GM18520 (cell line): ENCODE data around the gene CCHCR1.
"Not testable (repeated sequence)": the region's sequence is repeated elsewhere in the genome, so short reads cannot be mapped to it uniquely, and the experiment has no call there.

Source experiments
- ATAC-seq: cut with Tn5 transposase; IDR thresholded peaks from one replicate; pipeline ENCODE4 v1.9.1; 2021; ENCODE audit not compliant: unreplicated experiment

The CCHCR1 gene

GRCh38 chr6:31185695-31186051 is 28.1 kb upstream of the CCHCR1 start:
- not testable (repeated sequence) for ATAC-seq

- ATAC-seq = not testable (repeated sequence)
Observed at GRCh38 chr6:31183859-31184258, 26.3 kb upstream of the CCHCR1 start.

- ATAC-seq = not testable (repeated sequence)
Observed at GRCh38 chr6:31183287-31183686, 25.7 kb upstream of the CCHCR1 start.

- no peak for ATAC-seq
Observed at GRCh38 chr6:31180500-31180899, 22.9 kb upstream of the CCHCR1 start.

GRCh38 chr6:31179896-31180295 is 22.3 kb upstream of the CCHCR1 start:
- ATAC-seq = no peak

GRCh38 chr6:31179042-31179386 is 21.4 kb upstream of the CCHCR1 start:
- ATAC-seq = no peak

- no peak for ATAC-seq
Observed at GRCh38 chr6:31178143-31179041, 20.8 kb upstream of the CCHCR1 start.

- no peak for ATAC-seq
Observed at GRCh38 chr6:31175971-31176370, 18.4 kb upstream of the CCHCR1 start.

GRCh38 chr6:31174378-31174777 is 16.8 kb upstream of the CCHCR1 start:
- ATAC-seq = no peak

GRCh38 chr6:31173406-31173805 is 15.8 kb upstream of the CCHCR1 start:
- ATAC-seq = no peak

- ATAC-seq = no peak
Observed at GRCh38 chr6:31172973-31173384, 15.4 kb upstream of the CCHCR1 start.

- no peak for ATAC-seq
Observed at GRCh38 chr6:31171931-31172905, 14.6 kb upstream of the CCHCR1 start.

- ATAC-seq = no peak
Observed at GRCh38 chr6:31170987-31171671, 13.5 kb upstream of the CCHCR1 start.

GRCh38 chr6:31170600-31170881 is 12.9 kb upstream of the CCHCR1 start, which contains the start of gene POU5F1:
TSS of gene POU5F1 (minus strand) at chr6:31170682. CDS start at chr6:31170620, 62 bp downstream.
- ATAC-seq = no peak

- ATAC-seq = not testable (repeated sequence)
Observed at GRCh38 chr6:31169858-31170599, 12.4 kb upstream of the CCHCR1 start.

GRCh38 chr6:31169123-31169857 is 11.7 kb upstream of the CCHCR1 start:
- ATAC-seq = no peak

- no peak for ATAC-seq
Observed at GRCh38 chr6:31168606-31169005, 11.0 kb upstream of the CCHCR1 start.

GRCh38 chr6:31165986-31166385 is 8.4 kb upstream of the CCHCR1 start:
- no peak for ATAC-seq

GRCh38 chr6:31165064-31165832 is 7.6 kb upstream of the CCHCR1 start:
- peak; percentile 69 for ATAC-seq
